Common myeloid progenitor, CD34-positive (primary cell): ENCODE measurements around the gene RTN4IP1. TPM values are rescaled to one million over a fixed set of nuclear protein-coding genes. Genes with fewer than 3 reads are reported as not detected.

ENCODE experiments used
- CTCF ChIA-PET: fragments of 350-600 bp; sonication (Branson Sonifier 250); formaldehyde crosslinking; loops from one replicate; lab custom pipeline; 2021; ENCODE audit warnings: antibody characterized with exemption; lab: Charles Lee
- POLR2A ChIA-PET: fragments of 350-600 bp; sonication (Branson Sonifier 250); formaldehyde crosslinking; loops from one replicate; lab custom pipeline; 2021; ENCODE audit warnings: antibody characterized with exemption; lab: Charles Lee
- DNase-seq, 3 donors: peaks; one replicate each; pipeline versions ENCODE4 v3.0.0 to v3.0.0-alpha.2; 2013
- H3K27ac ChIP-seq, 2 experiments: 1 replicate in 1 of 2; 2 replicates in 1 of 2; pipeline ENCODE4 v1.7.0; 2013; ENCODE audit warnings: inconsistent platforms in 2 of 2, low read length in 2 of 2, mild to moderate bottlenecking in 2 of 2, low read depth in 1 of 2, moderate library complexity in 1 of 2; ENCODE audit not compliant: severe bottlenecking in 2 of 2, insufficient read depth in 1 of 2, poor library complexity in 1 of 2
- H3K27me3 ChIP-seq, 5 experiments: replicated peaks in 2 of 5; 1 replicate in 3 of 5; 2 replicates in 2 of 5; pipeline versions ENCODE4 v1.6.1 to v1.7.0; 2013; ENCODE audit warnings: low read length in 4 of 5, mild to moderate bottlenecking in 2 of 5, moderate library complexity in 2 of 5, inconsistent platforms in 1 of 5; ENCODE audit not compliant: insufficient read depth in 5 of 5, control insufficient read depth in 4 of 5
- H3K36me3 ChIP-seq, 4 experiments: 1 replicate in 2 of 4; 2 replicates in 2 of 4; pipeline versions ENCODE4 v1.6.1 to v1.7.0; 2013; ENCODE audit warnings: low read length in 3 of 4, control low read depth in 1 of 4, mild to moderate bottlenecking in 1 of 4; ENCODE audit not compliant: control insufficient read depth in 4 of 4, insufficient read depth in 4 of 4
- H3K4me1 ChIP-seq, 4 experiments: 1 replicate in 3 of 4; 2 replicates in 1 of 4; pipeline versions ENCODE4 v1.6.1 to v1.7.1; 2013; ENCODE audit warnings: low read length in 3 of 4, mild to moderate bottlenecking in 3 of 4, control low read depth in 1 of 4, inconsistent platforms in 1 of 4, moderate library complexity in 1 of 4; ENCODE audit not compliant: control insufficient read depth in 4 of 4, insufficient read depth in 4 of 4; ENCODE audit errors: control extremely low read depth in 1 of 4
- H3K4me3 ChIP-seq, 7 experiments: 1 replicate in 4 of 7; 2 replicates in 3 of 7; pipeline versions ENCODE4 v1.5.1 to v1.7.0; 2013; ENCODE audit warnings: mild to moderate bottlenecking in 7 of 7, low read length in 6 of 7, moderate library complexity in 6 of 7, inconsistent platforms in 2 of 7, low read depth in 2 of 7, control low read depth in 1 of 7; ENCODE audit not compliant: insufficient read depth in 4 of 7, control insufficient read depth in 1 of 7; ENCODE audit errors: extremely low read depth in 1 of 7
- H3K9me3 ChIP-seq, 5 experiments: 1 replicate in 4 of 5; 2 replicates in 1 of 5; pipeline versions ENCODE4 v1.6.1 to v1.7.1; 2013; ENCODE audit warnings: low read length in 4 of 5, mild to moderate bottlenecking in 2 of 5, inconsistent platforms in 1 of 5, low read depth in 1 of 5, moderate library complexity in 1 of 5; ENCODE audit not compliant: control insufficient read depth in 4 of 5, insufficient read depth in 2 of 5; ENCODE audit errors: control extremely low read depth in 1 of 5
- WGBS: methylation state at CpG from one replicate; pipeline ENCODE4 v1.1.5; 2013; ENCODE audit not compliant: insufficient coverage; 5-methylcytosine and 5-hydroxymethylcytosine counted together
- polyA plus RNA-seq: library from polyadenylated mRNA; unstranded; fragments of 120-200 nt; gene quantifications from one replicate; pipeline ENCODE4 v1.2.1, GENCODE V29; 2013

RTN4IP1 gene
- polyA plus RNA-seq: 6.7 TPM

GRCh38 chr6:106629103-106629858 is at the start of gene RTN4IP1, which contains the start of gene QRSL1:
Gene RTN4IP1, minus strand, starts transcription at chr6:106629498. Its CDS starts 477 bp downstream, at chr6:106629021.
Gene QRSL1, plus strand, starts transcription at chr6:106629578. Its CDS starts 104 bp downstream, at chr6:106629682.
- Histone ChIP-seq H3K4me3 (peak within 1 kb of the TSS; percentile 46 to 94 (median 91)), H3K4me1 (peaks cover 8 to 18% (median 12%) of the 10 kb centered on the region in 4 experiments), H3K36me3 (no peaks in the 10 kb centered on the region), H3K27me3 (no peaks in the 10 kb centered on the region), H3K27ac (peak within 1 kb of the TSS; percentile 88 to 95), H3K9me3 (no peaks in the 10 kb centered on the region)
- 0% methylated on average over 37 of the region's 46 CpGs for WGBS
- POLR2A ChIA-PET: no interaction called here
- CTCF ChIA-PET: no interaction called here
- peak; percentile 94 to 97 (median 96) for DNase-seq

- Histone ChIP-seq H3K4me3 (no peak overlapping the region), H3K27ac (no peak overlapping the region), H3K27me3 (no peaks in the 10 kb centered on the region), H3K9me3 (no peaks in the 10 kb centered on the region), H3K4me1 (no peaks in the 10 kb centered on the region), H3K36me3 (no peaks in the 10 kb centered on the region)
- ChIA-PET POLR2A (no interaction called here), CTCF (no interaction called here)
- no peak for DNase-seq
- WGBS: 33% methylated on average over 1 of the region's 3 CpGs
Measured at GRCh38 chr6:106677282-106677681, 48.0 kb upstream of the RTN4IP1 start.

GRCh38 chr6:106674541-106675229 is 45.4 kb upstream of the RTN4IP1 start:
- POLR2A ChIA-PET: no interaction called here
- Histone ChIP-seq H3K27ac (no peak overlapping the region), H3K36me3 (no peaks in the 10 kb centered on the region), H3K9me3 (no peaks in the 10 kb centered on the region), H3K4me1 (no peaks in the 10 kb centered on the region), H3K27me3 (no peaks in the 10 kb centered on the region), H3K4me3 (no peak overlapping the region)
- CTCF ChIA-PET: no interaction called here
- no peak for DNase-seq

- POLR2A ChIA-PET: no interaction called here
Measured at GRCh38 chr6:106671651-106672050, 42.4 kb upstream of the RTN4IP1 start.

GRCh38 chr6:106670236-106670635 is 40.9 kb upstream of the RTN4IP1 start:
- CTCF ChIA-PET: interaction anchor here (1.0 kb wide), 1 partner anchor 10 kb away, joined by 4 read pairs; no protein-coding TSS in a partner anchor
- H3K27ac ChIP-seq: no peak overlapping the region
- 100% methylated on average over 3 of the region's 6 CpGs for WGBS
- POLR2A ChIA-PET: interaction anchor here (0.6 kb wide), 1 partner anchor 1198 kb away, joined by 3 read pairs; no protein-coding TSS in a partner anchor
- peaks cover 0 to 7% (median 4%) of the 10 kb centered on the region in 4 experiments for H3K36me3 ChIP-seq
- H3K9me3 ChIP-seq: no peaks in the 10 kb centered on the region
- peaks cover 0 to 5% (median 0%) of the 10 kb centered on the region in 4 experiments for H3K4me1 ChIP-seq
- no peak overlapping the region for H3K4me3 ChIP-seq
- no peak for DNase-seq
- H3K27me3 ChIP-seq: no peaks in the 10 kb centered on the region

More at GRCh38 chr6:106671651-106672050, 42.4 kb upstream of the RTN4IP1 start:
- peaks cover 0 to 4% (median 0%) of the 10 kb centered on the region in 4 experiments for H3K36me3 ChIP-seq
- no CpG with 5 or more reads among the region's 3 CpGs for WGBS
- no peak overlapping the region for H3K27ac ChIP-seq
- CTCF ChIA-PET: no interaction called here
- H3K4me3 ChIP-seq: no peak overlapping the region
- peaks cover 0 to 2% (median 0%) of the 10 kb centered on the region in 4 experiments for H3K4me1 ChIP-seq
- no peaks in the 10 kb centered on the region for H3K9me3 ChIP-seq
- H3K27me3 ChIP-seq: no peaks in the 10 kb centered on the region
- DNase-seq: no peak

- H3K4me1 ChIP-seq: peaks cover 0 to 5% (median 0%) of the 10 kb centered on the region in 4 experiments
- peaks cover 7 to 25% (median 14%) of the 10 kb centered on the region in 4 experiments for H3K36me3 ChIP-seq
- DNase-seq: no peak
- H3K4me3 ChIP-seq: no peak overlapping the region
- peaks cover 0 to 1% (median 0%) of the 10 kb centered on the region in 5 experiments for H3K9me3 ChIP-seq
- POLR2A ChIA-PET: no interaction called here
- WGBS: no CpG with 5 or more reads among the region's 4 CpGs
- H3K27ac ChIP-seq: no peak overlapping the region
- CTCF ChIA-PET: interaction anchor here (1.1 kb wide), 1 partner anchor 59 kb away, joined by 3 read pairs; no protein-coding TSS in a partner anchor
- H3K27me3 ChIP-seq: no peaks in the 10 kb centered on the region
Measured at GRCh38 chr6:106667022-106667402, 37.7 kb upstream of the RTN4IP1 start.
